ENCODE data around the gene TRIM9.

DNA sequence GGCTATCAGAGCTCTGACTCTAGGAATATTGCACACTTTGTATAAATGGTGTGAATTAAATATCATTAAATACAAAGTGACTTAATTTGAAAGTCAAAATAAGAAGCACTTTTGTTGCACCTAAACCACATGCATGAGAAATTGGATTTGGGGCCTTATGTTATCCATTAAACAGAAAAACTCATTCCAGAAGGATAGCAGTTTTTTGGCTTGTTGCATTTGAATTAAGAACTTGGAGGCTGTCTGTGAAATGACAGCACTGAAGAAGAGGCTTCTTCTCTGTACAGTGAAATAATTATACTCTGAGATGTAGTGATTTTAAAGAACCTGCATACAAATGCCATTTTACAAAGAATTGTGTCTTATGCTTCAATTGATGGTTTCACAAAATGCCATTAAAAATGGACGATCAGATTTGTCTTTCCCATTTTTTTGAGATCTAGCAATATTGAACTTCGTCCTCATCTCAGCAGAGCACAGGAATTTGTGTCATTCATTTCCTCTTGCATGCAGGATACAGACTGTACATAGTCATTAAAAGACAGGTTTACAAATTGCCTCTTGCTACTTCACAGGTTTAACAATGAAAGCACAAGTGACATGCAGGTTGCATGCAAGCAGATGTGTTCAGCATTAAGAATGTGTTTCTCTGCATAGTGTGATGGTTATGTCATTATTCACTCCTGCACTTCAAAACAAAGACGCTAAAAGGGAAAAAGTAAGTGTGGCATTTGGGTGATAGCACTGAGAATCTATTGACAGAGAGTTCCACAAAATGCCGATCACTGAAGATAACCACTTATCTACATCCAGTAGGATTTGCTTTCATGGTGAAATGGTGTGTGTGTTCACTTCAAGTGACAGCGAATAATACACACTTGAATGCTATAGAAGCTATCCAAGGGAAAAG is 114.7 kb downstream of the TRIM9 start:
- no peak for TF ChIP-seq EZH2 (IDR thresholded peaks at IDR 0.05; ENCODE audit: borderline replicate concordance, low read depth, low read length, poor library complexity, severe bottlenecking)
- TF ChIP-seq, protein P1, sequence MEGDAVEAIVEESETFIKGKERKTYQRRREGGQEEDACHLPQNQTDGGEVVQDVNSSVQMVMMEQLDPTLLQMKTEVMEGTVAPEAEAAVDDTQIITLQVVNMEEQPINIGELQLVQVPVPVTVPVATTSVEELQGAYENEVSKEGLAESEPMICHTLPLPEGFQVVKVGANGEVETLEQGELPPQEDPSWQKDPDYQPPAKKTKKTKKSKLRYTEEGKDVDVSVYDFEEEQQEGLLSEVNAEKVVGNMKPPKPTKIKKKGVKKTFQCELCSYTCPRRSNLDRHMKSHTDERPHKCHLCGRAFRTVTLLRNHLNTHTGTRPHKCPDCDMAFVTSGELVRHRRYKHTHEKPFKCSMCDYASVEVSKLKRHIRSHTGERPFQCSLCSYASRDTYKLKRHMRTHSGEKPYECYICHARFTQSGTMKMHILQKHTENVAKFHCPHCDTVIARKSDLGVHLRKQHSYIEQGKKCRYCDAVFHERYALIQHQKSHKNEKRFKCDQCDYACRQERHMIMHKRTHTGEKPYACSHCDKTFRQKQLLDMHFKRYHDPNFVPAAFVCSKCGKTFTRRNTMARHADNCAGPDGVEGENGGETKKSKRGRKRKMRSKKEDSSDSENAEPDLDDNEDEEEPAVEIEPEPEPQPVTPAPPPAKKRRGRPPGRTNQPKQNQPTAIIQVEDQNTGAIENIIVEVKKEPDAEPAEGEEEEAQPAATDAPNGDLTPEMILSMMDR (conservative IDR thresholded peaks at IDR 0.05; ENCODE audit: low read depth, low read length), result no peak

Measured in A673 (cell line).